Aorta (tissue), 5 donors: ENCODE results near the gene RFTN1. TPM values are rescaled to one million over a fixed set of nuclear protein-coding genes. Genes with fewer than 3 reads are reported as not detected.

Experiments
- ATAC-seq: fragments of 200-7000 bp; cut with Tn5 transposase; one replicate; pipeline ENCODE4 v1.9.1; 2022; ENCODE audit warnings: moderate library complexity; ENCODE audit not compliant: low FRiP score
- DNase-seq, 2 donors: peaks; one replicate each; pipeline ENCODE4 v3.0.0-alpha.2; 2020
- H3K27ac ChIP-seq, 2 donors: one replicate each; pipeline ENCODE4 v1.5.1; 2013; ENCODE audit warnings: low read length in 2 of 2, mild to moderate bottlenecking in 2 of 2, moderate library complexity in 2 of 2, control low read depth in 1 of 2, inconsistent platforms in 1 of 2, low read depth in 1 of 2
- H3K27me3 ChIP-seq, 2 donors: one replicate each; pipeline ENCODE4 v1.6.1; 2013; ENCODE audit warnings: control low read depth in 1 of 2, low read length in 1 of 2, mild to moderate bottlenecking in 1 of 2, moderate library complexity in 1 of 2; ENCODE audit not compliant: insufficient read depth in 2 of 2, control insufficient read depth in 1 of 2
- H3K36me3 ChIP-seq, 2 donors: one replicate each; pipeline ENCODE4 v1.6.1; 2013; ENCODE audit warnings: control low read depth in 1 of 2, low read length in 1 of 2, mild to moderate bottlenecking in 1 of 2; ENCODE audit not compliant: insufficient read depth in 2 of 2, control insufficient read depth in 1 of 2
- H3K4me1 ChIP-seq, 2 donors: one replicate each; pipeline ENCODE4 v1.6.1; 2013; ENCODE audit warnings: low read length in 2 of 2, control low read depth in 1 of 2, mild to moderate bottlenecking in 1 of 2, moderate library complexity in 1 of 2; ENCODE audit not compliant: insufficient read depth in 2 of 2, control insufficient read depth in 1 of 2
- H3K4me3 ChIP-seq, 2 donors: one replicate each; pipeline ENCODE4 v1.5.1; 2013; ENCODE audit warnings: low read length in 2 of 2, control low read depth in 1 of 2, mild to moderate bottlenecking in 1 of 2
- H3K9me3 ChIP-seq: one replicate; pipeline ENCODE4 v1.6.1; 2013; ENCODE audit warnings: mild to moderate bottlenecking, low read length; ENCODE audit not compliant: control insufficient read depth
- WGBS, 2 donors: extraction: QIAGEN DNeasy Blood & Tissue Kit; methylation state at CpG; one replicate each; pipeline ENCODE4 v1.1.7; 2013; 5-methylcytosine and 5-hydroxymethylcytosine counted together
- intact Hi-C, 2 donors: fragments of 100-400 bp; cut with DNase I; formaldehyde crosslinking; loops; one replicate each; pipeline versions ENCODE4 v1.14.2 to v1.15.0; 2022
- polyA plus RNA-seq, 2 donors: library from polyadenylated mRNA; stranded (reverse); fragments of 200-250 nt; gene quantifications; one replicate each; pipeline ENCODE4 v1.2.3, GENCODE V29; 2013
- total RNA-seq, 2 donors: library from RNA; stranded (reverse); fragmentation: NEBNext Ultra II Directional; extraction: Animal tissue kit (Norgen Biotek cat#: 25700); gene quantifications; one replicate each; pipeline ENCODE4 v1.2.1, GENCODE V29; 2021
- donor health status: healthy with polysubstance abuse.
- donor health status: Bipolar disorder and iron deficiency.
- donor health status: DM: no; HTN: no; CAD: no.
- donor health status: DM: no; HTN: no; CAD: no.
- donor health status: DM: yes; HTN: yes; CAD: no.

The RFTN1 gene
- total and polyA plus RNA-seq, 4 donors, result 12.7 to 119 (median 59.4) TPM

DNA sequence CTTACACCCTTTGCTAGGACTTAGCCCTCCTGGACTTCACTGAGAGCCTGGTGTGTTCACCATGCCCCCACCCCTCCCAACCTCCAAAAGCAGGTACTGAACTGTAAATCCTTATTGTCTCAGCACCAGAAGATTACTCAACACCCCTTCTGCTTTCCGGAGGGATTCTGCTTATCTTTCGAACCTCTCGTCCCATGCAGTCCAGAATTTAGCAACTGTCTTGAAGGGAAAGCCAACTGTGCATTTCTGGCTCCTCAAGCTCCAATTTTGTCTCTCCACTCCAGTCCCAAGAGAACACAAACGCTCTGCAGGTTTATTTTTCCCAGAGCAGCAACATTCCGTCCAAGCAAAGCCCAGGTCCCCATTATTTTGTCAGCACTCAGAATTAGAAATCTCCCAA lies 49.6 kb downstream of the RFTN1 start:
- no peak for ATAC-seq
- WGBS, 2 donors, result 7 to 13% methylated on average over 5 of the region's 5 CpGs
- H3K9me3 ChIP-seq, result no peaks in the 10 kb centered on the region
- intact Hi-C loops, result no loop called here
- H3K27ac ChIP-seq, result peak overlapping the region; percentile 12 to 69
- H3K36me3 ChIP-seq, result no peaks in the 10 kb centered on the region
- DNase-seq, result no peak
- H3K4me3 ChIP-seq, result no peak overlapping the region
- H3K27me3 ChIP-seq, result no peaks in the 10 kb centered on the region
- H3K4me1 ChIP-seq, result peaks cover 10 to 11% of the 10 kb centered on the region in 2 donors

DNA sequence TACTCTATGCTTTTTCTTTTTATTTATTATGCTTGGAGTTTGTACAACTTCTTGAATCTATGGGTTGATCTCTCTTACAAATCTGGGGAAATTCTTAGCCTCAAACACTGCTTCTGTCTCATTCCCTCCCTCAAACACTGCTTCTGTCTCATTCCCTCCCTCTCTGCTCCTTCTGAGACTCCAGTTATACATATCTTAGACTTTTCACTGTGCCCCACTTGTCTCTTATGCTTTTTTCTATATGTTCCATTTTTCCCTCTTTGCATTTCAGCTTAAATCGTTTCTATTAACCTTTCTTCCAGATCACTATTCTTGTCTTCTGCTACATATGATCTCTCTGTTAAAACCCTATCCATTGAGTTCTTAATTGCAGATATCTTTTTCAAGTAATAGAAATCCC lies 50.4 kb downstream of the RFTN1 start:
- intact Hi-C loops, result no loop called here
- DNase-seq, result no peak
- no peak overlapping the region for H3K4me3 ChIP-seq
- peaks cover 9 to 11% of the 10 kb centered on the region in 2 donors for H3K4me1 ChIP-seq
- H3K27me3 ChIP-seq, result no peaks in the 10 kb centered on the region
- 87 to 91% methylated on average over 1 of the region's 1 CpG for WGBS, 2 donors
- no peaks in the 10 kb centered on the region for H3K36me3 ChIP-seq
- H3K9me3 ChIP-seq, result no peaks in the 10 kb centered on the region
- H3K27ac ChIP-seq, result no peak overlapping the region
- ATAC-seq, result no peak

DNA sequence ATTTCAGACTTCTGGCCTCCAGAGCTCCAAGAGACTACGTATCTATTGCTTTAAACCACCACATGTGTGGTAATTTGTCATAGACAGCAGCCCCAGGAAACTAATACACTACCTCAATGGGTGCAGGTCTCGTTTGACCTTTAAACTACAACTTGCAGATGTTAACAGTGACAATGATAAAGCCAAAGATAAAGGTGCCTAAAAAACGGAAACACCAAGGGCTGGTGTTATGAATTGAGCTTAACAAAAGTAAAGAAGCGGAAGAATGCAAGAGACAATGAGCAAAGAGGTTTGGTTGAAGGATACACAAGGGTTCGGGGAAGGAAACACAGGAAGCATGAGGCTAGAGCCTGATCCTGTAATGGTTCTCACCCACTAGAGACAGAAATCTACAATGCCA lies 50.8 kb downstream of the RFTN1 start:
- Histone ChIP-seq H3K9me3 (no peaks in the 10 kb centered on the region), H3K36me3 (no peaks in the 10 kb centered on the region), H3K27me3 (no peaks in the 10 kb centered on the region), H3K4me1 (peaks cover 8 to 11% of the 10 kb centered on the region in 2 donors), H3K4me3 (no peak overlapping the region), H3K27ac (no peak overlapping the region)
- WGBS, 2 donors, result 93 to 94% methylated on average over 5 of the region's 5 CpGs
- no peak for DNase-seq
- ATAC-seq, result no peak
- intact Hi-C loops, result no loop called here

DNA sequence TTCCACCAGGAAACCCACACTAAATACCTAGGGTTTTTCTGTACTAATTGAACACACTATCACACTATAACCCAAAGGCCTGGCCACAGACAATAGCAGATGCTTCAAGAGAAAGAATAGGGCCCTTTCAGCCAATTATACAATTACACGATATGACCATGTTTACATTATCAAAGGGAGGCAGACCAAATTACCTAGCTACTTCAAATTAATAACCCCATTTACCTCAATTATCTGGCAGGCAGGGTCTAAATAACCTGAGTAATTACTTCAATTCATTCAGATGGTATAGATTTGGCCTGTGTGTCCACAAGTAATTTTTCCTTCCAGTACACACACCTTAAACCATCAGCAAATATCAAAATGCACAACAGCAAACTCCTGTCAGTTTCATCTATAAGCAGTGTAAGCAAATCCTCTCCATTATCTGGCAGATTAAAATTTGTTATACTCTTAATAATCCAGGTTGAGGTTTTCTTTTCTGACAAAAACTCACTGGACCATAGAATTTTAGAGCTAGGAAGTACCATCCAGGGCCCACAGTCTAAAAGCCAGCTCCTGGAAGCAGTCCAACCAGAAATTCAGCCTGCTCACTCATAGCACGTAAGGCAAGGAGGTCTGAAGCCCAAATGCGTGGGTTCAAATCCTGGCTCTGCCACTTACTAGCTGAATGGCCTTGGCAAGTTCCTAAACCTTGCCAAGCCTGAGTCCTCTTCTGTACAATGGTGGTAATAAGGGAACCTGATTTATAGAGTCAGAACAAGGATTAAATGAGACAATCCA lies 51.8 kb downstream of the RFTN1 start:
- Histone ChIP-seq H3K4me3 (no peak overlapping the region), H3K36me3 (no peaks in the 10 kb centered on the region), H3K27ac (no peak overlapping the region), H3K9me3 (no peaks in the 10 kb centered on the region), H3K4me1 (peaks cover 11% of the 10 kb centered on the region in 2 donors), H3K27me3 (no peaks in the 10 kb centered on the region)
- WGBS, 2 donors, result 75 to 76% methylated on average over 3 of the region's 3 CpGs
- DNase-seq, result no peak
- intact Hi-C loops, result no loop called here
- ATAC-seq, result no peak

DNA sequence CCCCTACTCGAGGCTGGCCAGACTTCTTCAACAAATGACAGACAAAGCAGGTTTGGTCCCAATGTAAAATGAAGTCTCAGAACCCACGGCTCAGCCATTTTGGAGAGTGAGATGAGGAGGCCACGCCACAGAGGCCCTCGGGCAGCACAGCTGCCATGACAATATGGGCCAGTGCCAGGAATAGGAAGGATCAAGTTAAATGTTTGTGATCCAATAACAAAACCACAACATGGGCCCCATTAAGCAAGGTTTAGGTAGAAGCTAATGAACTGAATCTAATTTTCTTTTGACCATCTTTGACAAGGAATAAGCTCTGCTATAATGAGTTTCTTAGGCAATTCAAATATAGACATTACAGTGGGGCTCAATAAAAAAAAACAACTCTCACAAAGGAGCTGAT lies 52.6 kb downstream of the RFTN1 start:
- Histone ChIP-seq H3K27me3 (no peaks in the 10 kb centered on the region), H3K27ac (no peak overlapping the region), H3K4me3 (no peak overlapping the region), H3K36me3 (no peaks in the 10 kb centered on the region), H3K9me3 (no peaks in the 10 kb centered on the region), H3K4me1 (peaks cover 9 to 10% of the 10 kb centered on the region in 2 donors)
- ATAC-seq (no peak), DNase-seq (no peak)
- intact Hi-C loops, result no loop called here
- 90 to 93% methylated on average over 4 of the region's 4 CpGs for WGBS, 2 donors

DNA sequence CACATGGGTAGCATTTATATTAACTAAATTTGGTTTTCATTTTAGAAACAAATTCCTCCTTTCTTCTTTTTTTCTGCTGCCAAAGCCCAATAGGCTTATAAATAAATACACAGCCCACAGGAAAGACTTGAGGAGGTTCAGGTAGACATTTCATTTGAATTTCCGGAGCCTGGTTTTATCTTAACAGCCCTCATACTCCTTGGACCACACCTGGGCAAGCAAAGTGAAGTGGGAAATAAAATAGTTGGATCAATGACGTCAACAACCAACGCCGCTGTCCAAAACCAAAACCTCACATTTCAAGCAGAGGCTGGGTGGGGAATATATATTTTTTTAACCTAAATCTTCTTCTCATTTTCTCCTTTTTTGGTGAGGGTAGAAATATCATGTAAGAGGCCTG lies 53.2 kb downstream of the RFTN1 start:
- H3K9me3 ChIP-seq, result no peaks in the 10 kb centered on the region
- H3K4me3 ChIP-seq, result no peak overlapping the region
- H3K27ac ChIP-seq, result no peak overlapping the region
- WGBS, 2 donors, result 94 to 98% methylated on average over 4 of the region's 4 CpGs
- DNase-seq (no peak), ATAC-seq (no peak)
- H3K4me1 ChIP-seq, result peaks cover 9 to 10% of the 10 kb centered on the region in 2 donors
- H3K27me3 ChIP-seq, result no peaks in the 10 kb centered on the region
- H3K36me3 ChIP-seq, result no peaks in the 10 kb centered on the region
- intact Hi-C loops, result no loop called here

DNA sequence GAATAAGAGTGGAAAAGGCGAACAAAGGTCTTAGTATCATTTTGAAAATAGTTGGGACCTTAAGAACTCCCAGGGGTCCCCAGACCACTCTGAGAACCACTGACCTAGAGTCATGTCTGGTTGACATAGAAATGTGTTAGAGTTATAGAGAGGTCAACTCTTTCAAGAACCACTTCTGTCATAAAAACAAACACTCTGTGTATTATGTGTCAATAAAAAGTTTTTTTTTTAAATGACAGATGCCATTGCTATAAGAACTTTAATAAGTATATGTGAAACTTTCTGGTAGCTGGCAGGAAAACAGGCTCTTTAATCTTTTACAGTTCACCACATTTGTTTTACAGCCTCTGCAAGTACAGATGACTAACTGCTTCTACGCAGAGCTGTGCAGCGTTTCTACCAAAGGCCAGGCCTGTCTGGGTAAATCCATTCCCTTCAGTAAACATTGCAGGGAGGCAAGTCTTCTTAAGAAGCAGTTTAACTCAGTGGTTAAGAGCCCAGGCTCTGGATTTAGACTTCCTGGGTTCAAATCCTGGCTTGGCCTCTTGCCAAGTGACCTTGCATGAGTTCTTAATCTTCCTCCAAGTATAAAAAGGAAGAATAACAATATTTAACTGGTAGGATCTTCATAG lies 56.6 kb downstream of the RFTN1 start:
- Histone ChIP-seq H3K9me3 (no peaks in the 10 kb centered on the region), H3K4me3 (no peak overlapping the region), H3K27me3 (no peaks in the 10 kb centered on the region), H3K27ac (no peak overlapping the region), H3K4me1 (peaks cover 0 to 4% of the 10 kb centered on the region in 2 donors), H3K36me3 (no peaks in the 10 kb centered on the region)
- ATAC-seq, result no peak
- 65 to 77% methylated on average over 3 of the region's 3 CpGs for WGBS, 2 donors
- intact Hi-C loops, result no loop called here
- no peak for DNase-seq

DNA sequence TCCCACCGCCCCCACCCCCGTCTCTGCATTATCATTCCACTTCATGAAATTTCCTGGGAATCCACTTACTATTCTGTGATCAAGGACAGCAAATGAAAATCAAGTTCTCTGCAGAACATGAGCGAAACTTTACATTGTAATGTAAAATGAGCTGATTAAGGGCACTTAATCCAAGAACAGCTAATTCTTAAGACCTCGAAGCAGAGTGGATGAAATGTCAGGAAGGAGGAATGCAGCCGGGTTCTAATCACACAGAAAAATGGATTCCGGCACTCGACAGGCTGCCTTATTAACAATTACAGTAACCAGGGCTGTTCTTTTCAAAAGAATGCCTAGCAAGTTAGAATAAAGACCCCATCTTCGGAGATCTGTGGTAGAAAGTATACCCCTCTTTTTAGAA lies 57.5 kb downstream of the RFTN1 start:
- intact Hi-C loops, result no loop called here
- Histone ChIP-seq H3K4me1 (peaks cover 0 to 4% of the 10 kb centered on the region in 2 donors), H3K4me3 (no peak overlapping the region), H3K9me3 (no peaks in the 10 kb centered on the region), H3K27ac (no peak overlapping the region), H3K27me3 (no peaks in the 10 kb centered on the region), H3K36me3 (no peaks in the 10 kb centered on the region)
- WGBS, 2 donors, result 87 to 92% methylated on average over 8 of the region's 8 CpGs
- no peak for DNase-seq
- no peak for ATAC-seq

DNA sequence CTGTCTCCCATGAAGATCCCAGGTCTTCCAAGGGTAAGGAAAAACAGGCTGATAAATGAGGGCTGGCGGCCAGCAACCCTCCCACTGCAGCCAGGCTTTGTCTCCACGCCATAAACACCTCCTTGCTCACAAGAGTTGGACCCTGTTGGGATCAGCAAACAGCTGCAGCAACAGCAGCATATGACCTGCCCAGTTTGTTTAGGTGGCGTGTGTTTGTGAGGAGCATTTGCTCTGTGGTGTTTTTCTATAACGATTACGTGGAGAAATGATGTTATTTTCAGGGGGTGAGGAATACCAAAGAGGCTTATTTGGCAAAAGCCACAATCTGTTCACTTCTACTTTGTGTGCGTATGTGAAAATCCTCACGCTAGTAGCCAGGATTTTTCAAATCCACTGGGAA lies 58.5 kb downstream of the RFTN1 start:
- H3K9me3 ChIP-seq, result no peaks in the 10 kb centered on the region
- no peak for DNase-seq
- ATAC-seq, result no peak
- no peaks in the 10 kb centered on the region for H3K27me3 ChIP-seq
- no peak overlapping the region for H3K27ac ChIP-seq
- intact Hi-C loops, result no loop called here
- 72 to 73% methylated on average over 7 of the region's 7 CpGs for WGBS, 2 donors
- H3K36me3 ChIP-seq, result no peaks in the 10 kb centered on the region
- peaks cover 0 to 4% of the 10 kb centered on the region in 2 donors for H3K4me1 ChIP-seq
- H3K4me3 ChIP-seq, result no peak overlapping the region
